Stimulated activated CD4-positive, alpha-beta T cell treated with anti-CD3 and anti-CD28 coated beads, TNF-alpha, amount 100 ng/mL, for 1 hour (primary cell): ENCODE results near the gene MYO15A.

Experiments used
- DNase-seq, 3 donors: peaks; one replicate each; pipeline ENCODE4 v3.0.0-alpha.2; 2020; ENCODE audit warnings: low read depth in 3 of 3, low spot score in 1 of 3

Gene MYO15A

GRCh38 chr17:18105027-18105426 lies 3.5 kb upstream of the MYO15A start:
- no peak for DNase-seq

GRCh38 chr17:18105595-18105994 lies 3.0 kb upstream of the MYO15A start:
- no peak for DNase-seq

GRCh38 chr17:18106211-18106610 lies 2.3 kb upstream of the MYO15A start:
- DNase-seq, result no peak

GRCh38 chr17:18107061-18107790 lies 1.3 kb upstream of the MYO15A start:
- no peak for DNase-seq

- DNase-seq, result no peak
Observed at GRCh38 chr17:18107971-18108370, 585 bp upstream of the MYO15A start.

GRCh38 chr17:18109935-18110485 lies 1.5 kb downstream of the MYO15A start:
- no peak for DNase-seq

- no peak for DNase-seq
Observed at GRCh38 chr17:18110636-18111145, 2.1 kb downstream of the MYO15A start.

- DNase-seq, result no peak
Observed at GRCh38 chr17:18111330-18111971, 2.9 kb downstream of the MYO15A start.

GRCh38 chr17:18115517-18115916 lies 7.0 kb downstream of the MYO15A start:
- no peak for DNase-seq

- no peak for DNase-seq
Observed at GRCh38 chr17:18116078-18116477, 7.5 kb downstream of the MYO15A start.

GRCh38 chr17:18117533-18117932 lies 9.0 kb downstream of the MYO15A start:
- no peak for DNase-seq

- no peak for DNase-seq
Observed at GRCh38 chr17:18117982-18118975, 9.7 kb downstream of the MYO15A start.

GRCh38 chr17:18119166-18119745 lies 10.7 kb downstream of the MYO15A start:
- DNase-seq, result no peak

- no peak for DNase-seq
Observed at GRCh38 chr17:18119938-18120337, 11.4 kb downstream of the MYO15A start.

GRCh38 chr17:18120461-18121017 lies 12.0 kb downstream of the MYO15A start:
- no peak for DNase-seq

GRCh38 chr17:18121144-18121910 lies 12.8 kb downstream of the MYO15A start:
- no peak for DNase-seq

GRCh38 chr17:18122990-18123753 lies 14.6 kb downstream of the MYO15A start:
- DNase-seq, result no peak

GRCh38 chr17:18124345-18125126 lies 16.0 kb downstream of the MYO15A start:
- DNase-seq, result no peak
